OCI-LY3 (cell line): ENCODE data around the gene PDLIM1.

Experiments
- CTCF ChIP-seq: fragments of 200-600, 300-600 bp; sonication (generic); IDR thresholded peaks from 2 replicates; pipeline ENCODE4 v1.5.1; 2014; ENCODE audit warnings: antibody characterized with exemption, low read length, low read depth
- EZH2phosphoT487 ChIP-seq: fragments of 200-600 bp; shearing (Covaris generic); IDR thresholded peaks from 2 replicates; pipeline ENCODE4 v1.6.1; 2018; ENCODE audit warnings: antibody characterized with exemption, mixed run types, low read depth

GRCh38 chr10:95332666-95333249 is 42.0 kb upstream of the PDLIM1 start:
- no peak for TF ChIP-seq CTCF
- TF ChIP-seq EZH2phosphoT487: no peak
